NCI-H748 (cell line): ENCODE measurements around the gene MMS19.
"Not testable (repeated sequence)": the region's sequence is repeated elsewhere in the genome, so short reads cannot be mapped to it uniquely, and the experiment has no call there.

ENCODE experiments used
- DNase-seq: peaks from one replicate; lab custom pipeline; 2025; ENCODE audit not compliant: unreplicated experiment; lab: John Stamatoyannopoulos, UW

MMS19 gene

DNA sequence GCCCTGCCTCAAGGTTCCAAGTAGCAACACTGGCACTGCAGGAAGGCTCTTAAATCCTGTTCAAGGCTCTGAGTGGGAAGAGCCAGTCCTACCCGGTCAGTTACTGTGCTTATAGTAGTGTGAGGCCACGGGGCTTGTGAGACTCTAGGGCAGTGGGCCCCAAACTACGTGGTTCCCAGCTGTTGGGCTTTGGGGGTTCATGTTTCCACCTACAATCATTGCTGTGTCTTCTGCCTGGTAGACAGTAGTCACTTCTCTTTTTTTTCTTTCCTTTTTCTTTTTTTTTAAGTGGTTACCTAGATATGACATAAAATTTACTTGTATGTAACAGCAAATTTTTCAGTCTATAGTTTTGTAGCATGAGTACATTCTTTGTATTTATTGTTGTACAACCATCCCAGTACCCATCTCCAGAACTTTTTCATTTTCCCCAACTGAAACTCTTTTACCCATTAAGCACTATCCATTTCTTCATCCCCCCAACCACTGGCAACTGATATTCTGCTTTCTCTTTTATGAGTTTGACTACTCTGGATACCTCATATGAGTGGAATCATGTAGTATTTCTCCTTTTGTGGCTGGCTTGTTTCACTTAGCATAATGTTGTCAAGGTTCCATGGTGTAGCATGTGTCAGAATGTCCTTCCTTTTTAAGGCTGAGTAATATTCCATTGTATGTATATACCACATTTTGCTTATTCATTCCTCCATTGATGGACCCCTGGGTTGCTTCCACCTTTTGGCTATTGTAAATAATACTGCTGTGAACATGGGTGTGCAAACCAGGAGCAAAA is 8.2 kb upstream of the MMS19 start:
- DNase-seq, result no peak

DNA sequence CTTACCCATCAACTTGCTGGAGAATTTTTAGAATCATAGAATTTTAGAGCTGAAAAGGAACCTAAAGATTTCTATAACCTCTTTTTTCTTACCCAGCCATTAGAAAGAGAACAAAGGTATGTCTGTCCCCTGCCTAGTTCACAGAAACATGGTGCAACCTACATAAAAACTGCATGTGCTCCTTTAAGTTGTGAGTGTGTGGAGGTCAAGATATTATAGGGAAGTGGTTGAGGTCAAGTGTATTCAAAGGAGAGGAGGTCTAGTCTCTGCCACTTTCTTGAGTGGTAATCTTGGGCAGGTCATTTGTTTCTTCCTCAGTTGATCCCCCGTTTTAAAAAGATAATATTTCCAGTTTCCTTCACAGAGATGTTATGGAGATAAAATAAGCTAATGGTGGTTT is 6.9 kb upstream of the MMS19 start:
- DNase-seq, result no peak

DNA sequence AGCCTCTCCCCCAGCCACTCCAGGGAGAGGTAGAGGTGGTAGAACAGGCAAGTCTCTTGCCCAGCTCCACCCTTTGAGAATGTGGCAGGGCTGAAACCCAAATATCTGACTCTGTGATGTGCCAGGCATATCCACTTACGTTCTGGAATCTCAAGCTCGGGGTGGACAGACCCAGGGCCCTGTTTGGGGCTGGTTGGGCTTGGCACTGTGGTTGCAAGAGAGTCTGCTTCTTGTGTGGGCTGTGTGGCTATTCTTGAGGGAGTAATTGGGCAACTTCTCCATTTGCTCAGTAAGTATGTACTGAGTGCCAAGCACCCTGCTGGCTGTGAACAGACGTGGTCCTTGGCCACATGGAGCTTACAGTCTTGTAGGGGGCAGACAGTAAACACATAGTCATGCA is 5.2 kb upstream of the MMS19 start:
- no peak for DNase-seq

DNA sequence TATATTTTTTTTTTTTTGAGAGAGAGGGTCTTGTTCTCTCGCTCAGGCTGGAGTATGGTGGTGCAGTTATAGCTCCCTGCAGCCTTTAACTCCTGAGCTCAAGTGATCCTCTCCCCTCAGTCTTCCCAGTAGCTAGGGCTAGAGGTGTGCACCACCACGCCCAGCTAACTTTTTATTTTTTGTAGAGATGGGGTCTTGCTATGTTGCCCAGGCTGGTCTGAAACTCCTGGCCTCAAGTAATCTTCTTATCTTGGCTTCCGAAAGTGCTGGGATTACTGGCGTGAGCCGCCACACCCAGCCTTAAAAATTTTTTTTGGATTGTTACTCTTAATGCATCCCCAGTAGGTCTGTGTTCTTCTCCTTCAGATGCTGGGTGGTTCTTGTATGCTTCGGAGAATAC is 4.7 kb upstream of the MMS19 start:
- DNase-seq, result no peak

DNA sequence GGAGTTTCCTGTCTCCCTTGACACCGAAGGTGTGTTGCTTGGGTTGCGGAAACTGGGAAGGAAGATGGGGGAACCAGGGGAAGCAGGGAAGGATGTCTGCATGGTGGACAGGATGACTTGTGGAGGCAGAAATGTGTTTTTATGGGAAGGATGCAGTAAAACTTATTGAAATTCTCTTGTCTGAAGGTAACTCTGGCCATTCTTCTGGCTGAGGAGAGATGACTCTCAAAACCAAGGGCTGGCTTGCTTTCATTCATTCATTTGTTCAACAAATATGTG is 2.0 kb upstream of the MMS19 start:
- DNase-seq, result no peak

DNA sequence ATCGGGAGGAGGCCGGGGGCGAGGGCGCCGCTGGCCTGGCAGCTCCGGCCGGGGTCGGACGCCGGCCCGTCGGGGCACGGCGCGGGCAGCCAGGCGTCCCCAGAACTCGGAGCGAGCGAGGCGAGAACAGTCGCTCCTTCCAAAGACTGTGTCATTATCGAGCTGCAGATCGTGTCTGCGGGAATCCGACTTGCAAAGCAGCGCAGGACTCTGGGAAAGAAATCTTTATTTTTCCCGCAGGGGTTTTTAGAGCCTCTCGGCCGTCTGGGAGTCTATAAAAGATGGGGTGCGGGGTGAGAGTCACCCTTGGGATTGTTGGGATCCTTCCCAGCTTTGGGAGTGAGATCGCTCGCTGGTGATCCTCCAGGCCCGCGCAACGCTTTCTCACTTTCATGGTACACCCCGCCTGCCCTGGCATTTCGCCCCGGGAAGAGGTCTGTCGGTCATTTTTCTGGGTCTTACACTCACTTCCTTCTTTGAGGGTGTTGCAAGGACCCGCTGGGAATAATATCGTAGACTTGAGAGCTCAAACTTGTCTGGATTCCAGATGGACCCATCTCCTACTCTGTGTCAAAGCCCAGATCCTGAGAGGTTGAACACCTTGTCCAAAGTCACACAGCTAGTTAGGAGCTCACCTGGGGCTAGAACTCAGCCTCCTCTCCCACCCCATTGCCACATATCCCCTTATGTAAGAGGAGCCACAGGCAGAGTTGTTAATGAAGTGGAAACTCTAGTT is 1.5 kb upstream of the MMS19 start:
- peak; percentile 44 for DNase-seq

DNA sequence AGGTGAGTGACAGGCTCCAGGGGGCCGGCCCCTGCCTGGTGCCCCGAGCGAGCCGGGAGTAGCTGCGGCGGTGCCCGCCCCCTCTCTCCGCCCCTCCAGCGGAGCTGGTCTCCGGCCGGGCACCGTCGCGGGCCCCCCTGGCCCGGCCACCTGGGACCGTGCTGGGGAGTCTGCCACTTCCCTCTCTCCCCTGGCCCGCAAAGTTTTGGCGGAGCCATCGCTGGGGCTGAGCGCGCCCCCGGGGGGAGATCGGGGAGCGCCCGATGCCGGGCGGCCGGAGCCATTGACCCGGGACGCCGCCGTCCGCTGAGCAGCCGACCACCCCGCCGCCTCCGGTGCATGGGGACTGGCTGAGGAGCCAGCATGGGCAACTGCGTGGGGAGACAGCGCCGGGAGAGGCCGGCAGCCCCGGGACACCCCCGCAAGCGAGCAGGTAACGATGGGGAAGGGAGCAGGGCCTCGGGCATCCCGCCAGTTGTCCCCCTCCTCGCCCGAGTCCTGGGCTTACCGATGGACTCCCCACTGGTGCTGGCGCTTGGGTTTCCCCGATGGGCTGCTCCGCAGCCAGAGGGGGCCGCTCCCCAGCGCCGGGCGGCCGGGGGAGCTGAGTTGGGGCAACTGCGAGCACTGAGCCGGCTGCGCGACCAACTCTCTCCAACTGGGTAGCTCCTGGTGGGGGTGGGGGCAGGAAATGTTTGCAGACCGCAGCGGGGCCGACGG is 779 bp upstream of the MMS19 start, which contains the start of gene UBTD1:
TSS of gene UBTD1 (plus strand) at position 84 of the 720 bp plus-strand sequence. CDS start at position 364, 280 bp downstream.
- DNase-seq, result peak; percentile 44

DNA sequence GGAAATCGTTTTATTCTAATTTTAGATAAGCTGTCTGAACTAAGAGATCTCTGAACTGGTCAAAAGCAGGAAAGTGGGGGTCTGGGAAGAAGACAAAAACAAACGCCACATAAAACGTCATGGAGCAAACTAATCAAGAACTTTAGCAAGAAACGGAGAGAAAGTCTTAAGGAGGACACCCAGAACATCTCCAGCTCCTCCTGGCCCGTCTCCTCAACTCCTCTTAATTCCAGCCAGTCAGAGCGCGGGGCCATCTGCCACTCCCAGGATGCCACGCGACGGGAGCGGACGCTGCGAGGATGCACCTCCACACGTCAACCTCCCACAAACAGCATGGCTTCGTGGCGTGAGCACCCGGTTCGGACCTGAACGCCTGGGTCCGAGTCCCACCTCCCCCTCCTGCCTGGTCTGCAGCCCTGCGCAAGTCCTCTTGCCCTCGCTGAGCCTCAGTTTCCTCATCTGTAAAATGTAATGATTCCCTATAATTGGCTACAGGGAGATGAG is 598 bp downstream of the MMS19 start:
- peak; percentile 79 for DNase-seq

DNA sequence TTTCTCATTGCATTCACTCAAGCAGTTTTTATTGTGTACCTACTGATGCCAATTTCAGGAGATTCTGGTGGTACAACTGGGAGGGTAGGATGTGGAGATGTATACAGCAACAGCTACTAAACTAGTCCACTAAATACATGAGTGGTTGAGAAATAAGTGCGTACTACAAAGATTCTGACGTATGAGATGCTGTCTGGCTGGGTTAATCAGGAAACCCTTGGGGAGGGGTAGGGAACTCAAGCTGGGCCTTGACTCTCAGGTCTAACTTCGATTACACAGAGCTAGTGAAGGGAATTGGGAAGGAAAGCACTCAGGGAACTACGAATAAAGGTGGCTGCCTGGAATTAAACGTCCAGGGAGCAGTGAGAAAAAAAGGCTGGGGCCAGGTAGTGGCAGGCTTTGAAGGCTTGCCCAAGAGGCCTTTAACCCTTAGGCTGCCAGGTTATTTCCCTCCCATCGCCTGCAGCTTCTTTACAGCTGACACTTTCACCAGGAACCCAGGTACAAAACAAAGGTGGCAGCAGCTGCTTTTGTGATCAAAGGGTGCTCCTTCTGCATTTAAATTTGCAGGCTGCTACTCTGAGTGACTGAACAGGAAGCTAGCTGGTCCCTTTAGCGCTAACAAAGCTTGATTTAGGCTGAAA is 3.2 kb downstream of the MMS19 start:
- DNase-seq, result no peak

DNA sequence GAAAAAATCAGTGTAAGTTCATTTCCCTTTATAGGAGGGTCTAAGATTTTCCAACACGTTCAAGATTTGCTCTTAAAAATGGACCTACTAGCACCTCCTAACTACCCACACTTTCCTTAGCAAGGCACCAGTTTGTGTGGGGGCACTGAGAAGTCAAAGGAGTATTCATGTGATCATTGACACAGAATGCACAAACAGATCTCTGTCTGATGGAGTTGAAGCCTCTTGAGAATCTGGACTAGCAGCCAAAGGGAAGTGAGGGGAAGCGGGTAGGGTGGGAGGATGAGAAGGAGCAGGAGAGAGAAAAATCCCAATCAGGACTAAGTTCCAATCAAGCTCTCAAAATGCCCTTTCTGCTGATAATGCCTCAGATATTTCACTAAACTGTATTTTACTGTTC is 4.1 kb downstream of the MMS19 start:
- no peak for DNase-seq

DNA sequence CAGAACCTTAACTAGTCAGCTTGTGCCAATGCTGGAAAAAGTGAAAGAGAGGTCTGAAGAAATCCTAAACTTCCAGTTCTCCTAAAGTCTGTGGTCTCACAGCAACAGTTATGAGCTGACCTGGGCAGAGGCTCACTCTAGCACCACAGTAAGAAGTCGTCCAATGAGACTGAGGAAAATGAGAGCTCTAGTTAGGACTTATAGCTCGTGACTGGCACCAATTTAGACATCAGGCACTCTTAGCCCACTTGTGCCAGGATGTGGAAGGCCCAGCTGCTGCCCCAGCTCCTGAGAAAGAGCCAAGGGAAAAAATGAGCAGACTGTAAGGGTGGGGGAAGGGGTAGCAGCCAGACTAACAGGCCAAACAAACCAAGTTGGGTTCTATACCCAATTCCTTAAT is 7.6 kb downstream of the MMS19 start:
- no peak for DNase-seq

DNA sequence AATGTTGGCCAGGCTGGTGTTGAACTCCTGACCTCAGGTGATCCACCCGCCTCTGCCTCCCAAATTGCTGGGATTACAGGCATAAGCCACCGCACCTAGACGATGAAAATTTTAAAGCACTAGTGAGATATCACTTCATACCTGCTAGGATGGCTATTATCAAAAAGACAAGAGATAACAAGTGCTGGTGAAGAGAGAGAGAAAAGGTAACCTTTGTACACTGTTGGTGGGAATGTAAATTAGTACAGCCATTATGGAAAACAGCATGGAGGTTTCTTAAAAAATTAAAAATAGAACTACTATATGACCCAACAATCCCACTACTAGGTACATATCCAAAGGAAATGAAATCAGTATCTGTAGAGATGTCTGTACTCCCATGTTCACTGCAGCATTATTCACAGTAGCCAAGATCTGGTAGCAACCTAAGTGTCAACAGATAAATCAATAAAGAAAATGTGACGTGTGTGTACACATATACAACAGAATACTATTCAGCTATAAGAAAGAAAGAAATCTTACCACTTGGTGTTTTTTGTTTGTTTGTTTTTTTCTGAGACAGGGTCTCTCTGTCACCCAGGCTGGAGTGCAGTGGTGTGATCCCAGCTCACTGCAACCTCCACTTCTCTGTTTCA is 12.5 kb downstream of the MMS19 start:
- DNase-seq, result no peak

DNA sequence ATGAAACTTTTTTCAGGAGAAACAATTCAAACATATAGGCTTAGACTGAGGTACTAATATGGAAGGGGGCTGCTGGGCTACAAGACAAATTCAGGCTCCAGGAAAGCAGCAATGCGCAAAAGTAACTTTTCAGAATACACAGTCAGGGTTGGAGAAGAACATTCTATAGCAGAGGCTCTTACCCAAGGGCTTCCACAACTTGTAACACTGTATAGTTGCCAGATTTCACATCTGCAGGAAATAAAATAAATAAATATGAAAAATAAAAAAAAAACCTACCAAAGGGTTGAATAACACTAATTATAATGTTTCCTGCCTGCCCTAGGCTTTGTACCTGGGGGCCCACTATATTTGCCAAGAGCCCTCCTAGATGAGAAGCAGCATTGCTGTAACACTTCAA is 14.3 kb downstream of the MMS19 start:
- DNase-seq, result no peak

DNA sequence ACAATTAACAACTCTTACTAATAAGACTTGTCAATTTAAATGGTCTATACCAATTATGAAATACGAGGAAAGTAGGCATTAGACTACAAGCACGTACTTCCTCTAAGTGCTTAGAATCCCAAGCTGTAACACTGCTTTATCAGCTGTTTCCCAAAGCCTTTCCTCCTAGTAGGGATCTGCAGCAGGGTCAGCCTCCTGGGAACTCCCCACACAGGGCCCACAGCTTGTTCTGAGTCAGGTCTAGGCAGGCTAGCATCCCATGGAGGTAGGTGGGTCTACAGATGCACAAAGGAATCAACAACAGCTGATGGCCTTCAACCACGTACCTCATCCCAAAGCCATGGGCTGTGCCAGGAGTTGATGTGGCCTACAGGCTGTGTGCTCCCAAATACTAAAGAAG is 14.7 kb downstream of the MMS19 start:
- DNase-seq, result no peak

DNA sequence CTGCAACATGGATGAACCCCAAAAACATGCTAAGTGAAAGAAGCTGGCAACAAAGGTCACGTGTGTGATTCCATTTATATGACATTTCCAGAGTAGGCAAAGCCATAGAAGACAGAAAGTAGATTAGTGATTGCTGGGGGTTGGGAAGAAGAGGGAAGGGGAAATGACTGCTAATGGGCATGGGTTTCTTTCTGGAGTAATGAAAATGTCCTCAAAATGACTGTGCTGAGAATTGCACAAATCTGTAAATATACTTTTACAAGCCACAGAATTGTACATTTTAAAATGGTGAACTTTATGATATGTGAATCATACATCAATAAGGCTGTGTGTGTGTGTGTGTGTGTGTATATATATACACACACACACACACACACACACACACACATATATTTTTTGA is 15.8 kb downstream of the MMS19 start:
- no peak for DNase-seq

DNA sequence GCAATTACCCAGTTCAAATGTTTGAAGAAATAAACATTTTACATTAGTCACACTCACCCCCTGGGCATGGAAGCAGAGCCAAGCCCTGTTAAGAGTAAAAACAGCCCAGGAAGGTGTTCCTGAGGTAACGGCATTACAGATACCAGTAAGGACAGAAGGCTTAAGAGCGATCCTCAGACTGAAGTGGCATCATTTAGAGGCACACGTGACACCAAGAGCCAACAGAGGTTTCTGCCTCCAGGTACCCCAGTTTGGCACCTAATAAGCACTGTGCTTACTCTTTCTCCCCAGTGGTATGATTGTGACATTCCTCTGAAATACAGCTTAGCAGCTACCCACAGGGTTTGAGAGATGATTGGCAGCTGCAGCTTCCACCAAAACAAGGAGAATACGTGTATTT is 17.2 kb downstream of the MMS19 start:
- DNase-seq, result no peak

DNA sequence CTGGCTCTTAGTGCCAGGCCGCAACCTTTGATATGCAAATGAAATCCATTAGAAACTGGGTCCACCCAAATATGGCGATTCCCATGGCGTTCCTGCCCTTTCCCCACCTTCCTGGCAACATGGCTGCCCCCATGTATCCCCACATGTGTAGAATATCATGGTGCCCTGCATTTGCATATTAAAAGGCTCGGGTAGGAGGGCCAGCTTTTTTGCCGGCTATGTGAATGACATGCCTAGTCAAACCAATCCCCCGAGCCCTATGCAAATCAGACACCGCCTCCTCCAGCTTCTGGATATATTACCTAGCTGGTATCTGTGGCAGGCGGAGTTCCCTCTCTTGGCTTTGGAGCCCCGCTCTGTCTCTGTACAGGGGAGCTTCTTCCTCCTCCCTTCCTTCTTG is 18.3 kb downstream of the MMS19 start:
- DNase-seq, result no peak

DNA sequence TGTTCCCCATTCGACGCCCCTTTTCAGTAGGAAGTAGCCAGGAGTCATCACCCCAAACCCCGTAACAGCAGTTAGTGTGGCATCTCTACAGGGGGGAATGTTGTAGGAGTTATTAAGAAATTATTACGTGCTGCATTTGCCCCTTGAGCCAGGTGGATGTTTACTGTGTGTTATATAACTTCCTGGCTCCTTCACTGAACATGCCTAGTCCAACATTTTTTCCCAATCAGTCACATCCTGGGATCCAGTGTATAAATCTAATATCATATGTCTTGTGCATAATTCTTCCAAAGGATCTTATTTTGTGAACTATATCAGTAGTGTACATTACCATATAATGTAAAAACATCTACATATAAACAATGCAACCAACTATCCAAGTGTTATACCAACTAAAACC is 18.8 kb downstream of the MMS19 start:
- not testable (repeated sequence) for DNase-seq

DNA sequence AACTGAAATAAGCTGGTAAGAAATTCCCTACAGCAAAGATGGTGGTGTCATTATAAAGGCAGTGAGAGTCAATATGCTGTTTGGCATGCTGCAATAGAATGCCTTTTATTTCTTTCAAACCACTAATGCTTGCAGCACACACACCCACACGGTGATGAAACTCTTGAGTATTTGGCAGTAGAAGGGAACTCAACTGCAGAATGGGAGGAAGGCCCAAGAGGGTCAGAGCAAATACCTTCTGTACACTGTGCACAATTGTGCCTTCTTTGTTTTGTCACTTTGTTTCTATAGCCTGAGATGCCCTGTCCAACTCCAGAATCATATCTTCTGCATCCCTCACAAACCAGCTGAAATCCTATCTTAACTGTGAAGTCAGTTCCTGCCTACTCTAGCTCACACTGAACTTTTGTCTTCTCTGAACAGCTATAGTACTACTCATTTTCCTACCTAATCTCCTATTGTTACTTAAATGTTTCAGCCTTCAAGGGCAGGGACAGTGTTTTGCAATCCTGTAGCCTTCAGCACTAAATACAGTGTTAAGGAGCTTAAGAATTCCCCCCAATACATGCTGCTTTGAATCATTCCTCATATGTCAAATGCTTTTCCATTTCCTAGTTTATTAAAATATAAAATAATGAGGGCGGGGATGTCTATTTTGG is 22.2 kb downstream of the MMS19 start:
- no peak for DNase-seq

DNA sequence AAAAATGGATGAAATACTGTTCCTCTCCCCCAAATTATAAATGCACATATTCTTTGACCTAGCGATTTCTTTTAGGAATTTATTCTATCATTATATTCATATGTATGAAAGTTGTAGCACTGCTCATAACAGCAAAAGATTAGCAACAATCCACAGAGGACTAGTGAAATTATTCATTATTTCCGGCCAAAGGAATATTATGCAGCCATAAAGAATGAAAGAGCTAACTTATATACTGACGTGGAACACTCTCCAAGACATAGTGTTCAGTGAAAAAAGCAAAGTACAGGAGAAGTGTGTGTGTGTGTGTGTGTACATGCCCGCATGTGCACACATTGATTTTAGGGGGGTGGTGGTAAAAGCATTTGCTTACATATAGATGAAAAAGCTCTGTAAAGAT is 23.3 kb downstream of the MMS19 start:
- no peak for DNase-seq
